Keratinocyte (primary cell): ENCODE results near the gene ZNF682. TPM values are rescaled to one million over a fixed set of nuclear protein-coding genes. Genes with fewer than 3 reads are reported as not detected.
"Not testable (repeated sequence)": the region's sequence is repeated elsewhere in the genome, so short reads cannot be mapped to it uniquely, and the experiment has no call there.

Experiments used
- DNase-seq: peaks from one replicate; pipeline ENCODE4 v3.0.0-alpha.2; 2011; ENCODE audit warnings: low read depth, missing footprints, low spot score
- FAIRE-seq: peaks from 2 replicates; lab custom pipeline; 2011; peaks lifted over from hg19 to GRCh38; lab: Jason Lieb, UNC
- H2AFZ ChIP-seq: 2 replicates; pipeline ENCODE4 v1.6.0; 2012; ENCODE audit warnings: low read length, control low read depth, inconsistent platforms; ENCODE audit not compliant: control insufficient read depth
- H3K27ac ChIP-seq: 2 replicates; pipeline ENCODE4 v1.5.1; 2011; ENCODE audit warnings: low read length; ENCODE audit not compliant: control insufficient read depth, insufficient read depth
- H3K27me3 ChIP-seq: 3 replicates; pipeline ENCODE4 v1.6.0; 2011; ENCODE audit warnings: low read length; ENCODE audit not compliant: control insufficient read depth, insufficient read depth; ENCODE audit errors: extremely low read depth
- H3K36me3 ChIP-seq, 2 experiments: 2 replicates in 1 of 2; 3 replicates in 1 of 2; pipeline ENCODE4 v1.5.1; 2011; ENCODE audit warnings: low read length in 2 of 2, mild to moderate bottlenecking in 1 of 2; ENCODE audit not compliant: control insufficient read depth in 2 of 2, insufficient read depth in 2 of 2; ENCODE audit errors: extremely low read depth in 1 of 2
- H3K4me1 ChIP-seq: 3 replicates; pipeline ENCODE4 v1.5.1; 2011; ENCODE audit warnings: low read length; ENCODE audit not compliant: control insufficient read depth, insufficient read depth; ENCODE audit errors: extremely low read depth
- H3K4me2 ChIP-seq: 3 replicates; pipeline ENCODE4 v1.6.0; 2011; ENCODE audit warnings: low read depth, low read length; ENCODE audit not compliant: control insufficient read depth, insufficient read depth; ENCODE audit errors: extremely low read depth
- H3K4me3 ChIP-seq, 3 experiments: fragments of 200-600 bp in 1 of 3; sonication (generic) in 1 of 3; 2 replicates in 2 of 3; 3 replicates in 1 of 3; pipeline ENCODE4 v1.5.1; 2011 to 2016; ENCODE audit warnings: low read length in 3 of 3, mild to moderate bottlenecking in 3 of 3, control low read depth in 2 of 3, inconsistent platforms in 1 of 3, low read depth in 1 of 3, mixed read lengths in 1 of 3, mixed run types in 1 of 3, moderate library complexity in 1 of 3; ENCODE audit not compliant: control insufficient read depth in 2 of 3, insufficient read depth in 2 of 3; ENCODE audit errors: extremely low read depth in 1 of 3
- H3K79me2 ChIP-seq: 2 replicates; pipeline ENCODE4 v1.6.0; 2012; ENCODE audit warnings: low read length; ENCODE audit not compliant: control insufficient read depth, insufficient read depth
- H3K9ac ChIP-seq: 3 replicates; pipeline ENCODE4 v1.6.0; 2011; ENCODE audit warnings: low read length; ENCODE audit not compliant: control insufficient read depth, insufficient read depth; ENCODE audit errors: extremely low read depth
- H3K9me1 ChIP-seq: 3 replicates; pipeline ENCODE4 v1.6.0; 2011; ENCODE audit warnings: low read length; ENCODE audit not compliant: control insufficient read depth, insufficient read depth; ENCODE audit errors: extremely low read depth
- H3K9me3 ChIP-seq: 2 replicates; pipeline ENCODE4 v1.5.1; 2012; ENCODE audit warnings: low read depth, low read length; ENCODE audit not compliant: control insufficient read depth
- H4K20me1 ChIP-seq: 3 replicates; pipeline ENCODE4 v1.6.0; 2011; ENCODE audit warnings: low read length; ENCODE audit not compliant: control insufficient read depth, insufficient read depth; ENCODE audit errors: extremely low read depth
- EZH2 ChIP-seq: IDR thresholded peaks from one replicate; pipeline ENCODE4 v1.6.1; 2012; ENCODE audit warnings: inconsistent platforms, mild to moderate bottlenecking, low read length, moderate library complexity
- dilution Hi-C: fragments of 300-500 bp; cut with MboI; formaldehyde crosslinking; loops from one replicate; pipeline ENCODE4 v1.7.0; 2020; ENCODE audit warnings: low sequenced_read_pairs; ENCODE audit not compliant: extremely low pct_ligation_motif_present
- polyA plus RNA-seq, 5 experiments: library from polyadenylated mRNA; depleted of rRNA in 3 of 5; stranded (reverse) in 3 of 5; stranded (forward) in 1 of 5; unstranded in 1 of 5; fragments of >200 nt; gene quantifications; 1 replicate in 1 of 5; 2 replicates in 3 of 5; 3 replicates in 1 of 5; pipeline versions ENCODE4 v1.2.1 to v1.2.3, GENCODE V29; 2011 to 2012; ENCODE audit warnings: missing spikeins in 2 of 5, low read depth in 1 of 5, low replicate concordance in 1 of 5
- TF ChIP-seq, protein P1 (sequence below), 3 experiments: IDR thresholded peaks in 1 of 3; conservative IDR thresholded peaks in 1 of 3; optimal IDR thresholded peaks in 1 of 3; 2 replicates in 2 of 3; 3 replicates in 1 of 3; pipeline versions ENCODE3 to v1.5.1; 2011; ENCODE audit warnings: low read length in 3 of 3, mild to moderate bottlenecking in 3 of 3, moderate library complexity in 2 of 3, control low read depth in 1 of 3, inconsistent platforms in 1 of 3; ENCODE audit not compliant: insufficient read depth in 2 of 3; ENCODE audit errors: extremely low read depth in 1 of 3

ZNF682 gene
- polyA plus RNA-seq, 1 donor (not counting 4 experiments of a cell fraction or from before 2014, with no cell fraction given): 6.0 TPM

DNA sequence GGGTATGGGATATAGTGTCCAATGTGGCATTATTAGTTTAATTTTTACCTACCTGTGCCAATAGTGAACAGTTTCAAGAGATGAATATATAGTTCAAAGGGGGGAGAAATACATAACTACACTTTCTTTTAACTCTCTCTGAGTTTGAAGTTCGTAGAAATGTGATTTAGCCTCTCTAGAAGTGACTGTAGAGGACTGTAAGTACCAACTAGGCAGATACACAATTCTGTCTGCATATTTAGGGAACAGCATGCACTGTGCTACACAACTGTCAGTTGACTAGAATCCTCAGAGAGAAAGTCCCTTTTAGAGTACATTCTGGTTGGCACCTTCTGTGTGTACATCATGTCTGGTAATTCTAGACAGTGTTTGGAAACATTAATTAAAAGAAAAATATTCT, 21.0 kb upstream of the ZNF682 start:
- no peaks in the 10 kb centered on the region for H3K27me3 ChIP-seq
- no peak overlapping the region for H3K9ac ChIP-seq
- dilution Hi-C loops: no loop called here
- no peaks in the 10 kb centered on the region for H3K36me3 ChIP-seq
- no peaks in the 10 kb centered on the region for H3K79me2 ChIP-seq
- no peak overlapping the region for H3K4me3 ChIP-seq
- H3K9me1 ChIP-seq: no peaks in the 10 kb centered on the region
- H3K4me2 ChIP-seq: no peak overlapping the region
- no peaks in the 10 kb centered on the region for H4K20me1 ChIP-seq
- no peaks in the 10 kb centered on the region for H3K9me3 ChIP-seq
- H3K4me1 ChIP-seq: no peaks in the 10 kb centered on the region
- FAIRE-seq: no peak
- H2AFZ ChIP-seq: no peak overlapping the region
- H3K27ac ChIP-seq: no peak overlapping the region
- DNase-seq: no peak
- TF ChIP-seq, protein P1, sequence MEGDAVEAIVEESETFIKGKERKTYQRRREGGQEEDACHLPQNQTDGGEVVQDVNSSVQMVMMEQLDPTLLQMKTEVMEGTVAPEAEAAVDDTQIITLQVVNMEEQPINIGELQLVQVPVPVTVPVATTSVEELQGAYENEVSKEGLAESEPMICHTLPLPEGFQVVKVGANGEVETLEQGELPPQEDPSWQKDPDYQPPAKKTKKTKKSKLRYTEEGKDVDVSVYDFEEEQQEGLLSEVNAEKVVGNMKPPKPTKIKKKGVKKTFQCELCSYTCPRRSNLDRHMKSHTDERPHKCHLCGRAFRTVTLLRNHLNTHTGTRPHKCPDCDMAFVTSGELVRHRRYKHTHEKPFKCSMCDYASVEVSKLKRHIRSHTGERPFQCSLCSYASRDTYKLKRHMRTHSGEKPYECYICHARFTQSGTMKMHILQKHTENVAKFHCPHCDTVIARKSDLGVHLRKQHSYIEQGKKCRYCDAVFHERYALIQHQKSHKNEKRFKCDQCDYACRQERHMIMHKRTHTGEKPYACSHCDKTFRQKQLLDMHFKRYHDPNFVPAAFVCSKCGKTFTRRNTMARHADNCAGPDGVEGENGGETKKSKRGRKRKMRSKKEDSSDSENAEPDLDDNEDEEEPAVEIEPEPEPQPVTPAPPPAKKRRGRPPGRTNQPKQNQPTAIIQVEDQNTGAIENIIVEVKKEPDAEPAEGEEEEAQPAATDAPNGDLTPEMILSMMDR (optimal IDR thresholded peaks at IDR 0.05 in 1 of 3, IDR thresholded peaks at IDR 0.05 in 1 of 3, conservative IDR thresholded peaks at IDR 0.05 in 1 of 3; ENCODE audit: extremely low read depth in 1 of 3, insufficient read depth in 2 of 3, low read length in 3 of 3): no peak
- TF ChIP-seq EZH2: no peak

DNA sequence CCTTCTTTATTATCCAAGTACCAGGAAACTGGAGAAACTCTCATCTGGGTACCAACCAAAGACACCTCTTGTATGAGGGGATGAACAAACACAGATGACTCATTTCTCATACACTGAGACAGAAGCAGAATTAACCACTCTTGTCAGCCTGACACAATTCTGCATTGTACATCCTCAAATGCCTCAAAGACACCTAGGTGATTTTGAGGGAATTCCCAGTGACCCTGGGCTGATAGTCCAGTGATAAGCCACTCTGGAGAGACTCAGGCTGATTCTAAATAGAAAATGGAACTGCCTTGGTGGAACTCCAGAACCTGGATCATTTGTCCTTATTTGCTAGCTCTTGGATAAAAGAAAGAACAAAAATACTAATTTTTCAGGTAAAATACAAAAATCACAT, 19.4 kb upstream of the ZNF682 start:
- H3K9me3 ChIP-seq, H3K4me3 ChIP-seq, H3K27me3 ChIP-seq, H3K9ac ChIP-seq, H4K20me1 ChIP-seq, H2AFZ ChIP-seq, H3K4me1 ChIP-seq, H3K27ac ChIP-seq, H3K4me2 ChIP-seq, H3K36me3 ChIP-seq, FAIRE-seq, dilution Hi-C loops, H3K9me1 ChIP-seq, H3K79me2 ChIP-seq, DNase-seq: not testable (repeated sequence)
